Neural cell (in vitro differentiated cells): ENCODE data around the gene OTOA.

ENCODE experiments used
- CTCF ChIP-seq: fragments of 450-650 bp; IDR thresholded peaks from 2 replicates; pipeline ENCODE4 v1.5.1; 2014; ENCODE audit warnings: antibody characterized with exemption, mild to moderate bottlenecking, moderate library complexity; ENCODE audit not compliant: poor library complexity, severe bottlenecking
- EP300 ChIP-seq: fragments of 450-650 bp; conservative IDR thresholded peaks from 2 replicates; pipeline ENCODE4 v1.6.1; 2014; ENCODE audit warnings: antibody characterized with exemption, mild to moderate bottlenecking, moderate library complexity; ENCODE audit not compliant: poor library complexity, severe bottlenecking
- EZH2 ChIP-seq: fragments of 200-600, 300-800 bp; shearing (Covaris generic), sonication (generic); IDR thresholded peaks from 2 replicates; pipeline ENCODE4 v1.6.1; 2014; ENCODE audit warnings: antibody characterized with exemption, low read length, borderline replicate concordance, mild to moderate bottlenecking; ENCODE audit not compliant: insufficient read depth, poor library complexity, severe bottlenecking
- MXI1 ChIP-seq: fragments of 450-650 bp; conservative IDR thresholded peaks from 2 replicates; pipeline ENCODE4 v1.6.1; 2014; ENCODE audit warnings: antibody characterized with exemption, mild to moderate bottlenecking; ENCODE audit not compliant: poor library complexity, severe bottlenecking
- POLR2AphosphoS5 ChIP-seq: IDR thresholded peaks from 2 replicates; pipeline ENCODE4 v1.6.1; 2012
- RAD21 ChIP-seq: fragments of 450-650 bp; conservative IDR thresholded peaks from 2 replicates; pipeline ENCODE4 v1.6.1; 2014; ENCODE audit warnings: antibody characterized with exemption, mild to moderate bottlenecking, moderate library complexity
- REST ChIP-seq: IDR thresholded peaks from 2 replicates; pipeline ENCODE4 v1.6.1; 2012; ENCODE audit warnings: borderline replicate concordance
- SMC3 ChIP-seq: fragments of 450-650 bp; conservative IDR thresholded peaks from 2 replicates; pipeline ENCODE4 v1.6.1; 2014; ENCODE audit warnings: antibody characterized with exemption, mild to moderate bottlenecking, moderate library complexity; ENCODE audit not compliant: poor library complexity
- TAF1 ChIP-seq: IDR thresholded peaks from 2 replicates; pipeline ENCODE4 v1.6.1; 2012; ENCODE audit warnings: low read depth

- TF ChIP-seq POLR2AphosphoS5 (no peak), EZH2 (no peak), SMC3 (no peak), CTCF (no peak), REST (no peak), EP300 (no peak), TAF1 (no peak), RAD21 (no peak), MXI1 (no peak)
These were observed 35.0 kb upstream of the OTOA start for GRCh38 chr16:21628772-21629171.
